ENCODE data around the gene ERO1B.
"Not testable (repeated sequence)": the region's sequence is repeated elsewhere in the genome, so short reads cannot be mapped to it uniquely, and the experiment has no call there.

ERO1B gene

DNA sequence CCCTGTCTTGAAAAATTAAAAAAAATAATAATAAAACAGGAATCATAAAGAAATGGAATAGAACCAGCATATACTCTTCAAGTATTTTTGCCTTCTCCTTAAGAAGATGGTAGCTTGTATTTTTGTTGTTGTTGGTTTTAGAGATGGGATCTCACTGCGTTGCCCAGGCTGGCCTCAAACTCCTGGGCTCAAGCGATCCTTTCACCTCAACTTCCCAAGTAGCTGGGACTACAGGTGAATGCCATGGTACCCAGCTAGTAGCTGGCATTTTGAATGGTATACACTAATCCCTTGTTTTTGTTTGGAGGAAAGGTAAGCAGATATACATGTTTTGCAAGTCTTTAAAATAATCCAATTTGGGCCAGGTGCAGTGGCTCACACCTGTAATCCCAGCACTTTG is 34.7 kb upstream of the ERO1B start:
- Histone ChIP-seq H3K36me3 (ENCODE audit: control insufficient read depth in 5 of 5, insufficient read depth in 5 of 5, low read length in 5 of 5) (no peaks in the 10 kb centered on the region), H3K9ac (ENCODE audit: low read length in 5 of 5) (no peak overlapping the region), H3K9me3 (ENCODE audit: control insufficient read depth in 5 of 5, low read length in 5 of 5) (no peaks in the 10 kb centered on the region), H3K27ac (ENCODE audit: low read depth, low read length) (no peak overlapping the region), H3K4me3 (ENCODE audit: low read depth in 1 of 5, low read length in 5 of 5) (no peak overlapping the region), H3K27me3 (ENCODE audit: control insufficient read depth in 5 of 5, insufficient read depth in 4 of 5, low read length in 5 of 5) (no peaks in the 10 kb centered on the region), H3K4me1 (ENCODE audit: control insufficient read depth in 5 of 5, insufficient read depth in 5 of 5, low read length in 5 of 5) (no peaks in the 10 kb centered on the region)

DNA sequence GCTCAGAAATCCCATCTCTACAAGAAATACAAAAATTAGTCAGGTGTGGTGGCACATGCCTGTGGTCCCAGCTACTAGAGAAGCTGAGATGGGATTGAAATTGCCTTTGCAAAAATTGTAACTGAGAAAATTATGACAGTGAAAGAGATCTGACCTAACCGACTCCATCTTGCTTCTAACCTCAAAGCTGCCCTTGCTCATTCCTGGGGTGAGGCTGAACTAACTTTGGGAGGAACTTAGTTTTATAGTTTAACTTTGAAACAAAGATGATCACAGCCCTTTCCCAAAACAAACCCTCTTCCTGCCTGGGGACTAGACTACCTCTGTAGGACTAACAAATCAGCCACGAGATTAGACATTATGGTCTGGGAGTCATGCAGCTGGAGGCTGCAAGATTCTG is 33.8 kb upstream of the ERO1B start:
- H3K27me3 ChIP-seq (ENCODE audit: control insufficient read depth in 5 of 5, insufficient read depth in 4 of 5, low read length in 5 of 5) = no peaks in the 10 kb centered on the region
- no peaks in the 10 kb centered on the region for H3K9me3 ChIP-seq (ENCODE audit: control insufficient read depth in 5 of 5, low read length in 5 of 5)
- no peak overlapping the region for H3K4me3 ChIP-seq (ENCODE audit: low read depth in 1 of 5, low read length in 5 of 5)
- H3K36me3 ChIP-seq (ENCODE audit: control insufficient read depth in 5 of 5, insufficient read depth in 5 of 5, low read length in 5 of 5) = no peaks in the 10 kb centered on the region
- no peak overlapping the region for H3K27ac ChIP-seq (ENCODE audit: low read depth, low read length)
- H3K4me1 ChIP-seq (ENCODE audit: control insufficient read depth in 5 of 5, insufficient read depth in 5 of 5, low read length in 5 of 5) = no peaks in the 10 kb centered on the region
- no peak overlapping the region for H3K9ac ChIP-seq (ENCODE audit: low read length in 5 of 5)

DNA sequence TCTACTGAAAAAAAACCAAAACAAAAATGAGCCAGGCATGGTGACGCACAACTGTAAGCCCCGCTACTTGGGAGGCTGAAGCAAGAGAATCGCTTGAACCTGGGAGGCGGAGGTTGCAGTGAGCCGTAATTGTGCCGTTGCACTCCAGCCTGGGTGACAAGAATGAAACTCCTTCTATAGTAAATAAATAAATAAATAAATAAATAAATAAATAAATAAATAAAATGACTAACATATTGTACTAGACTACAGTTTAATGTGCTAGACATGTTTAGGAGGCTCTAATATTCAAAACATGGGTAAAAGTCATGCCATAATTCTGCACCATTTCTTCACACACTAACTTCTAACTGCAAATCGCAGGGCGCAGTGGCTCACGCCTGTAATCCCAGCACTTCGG is 33.3 kb upstream of the ERO1B start:
- Histone ChIP-seq H3K27me3 (ENCODE audit: control insufficient read depth in 5 of 5, insufficient read depth in 4 of 5, low read length in 5 of 5) (no peaks in the 10 kb centered on the region), H3K27ac (ENCODE audit: low read depth, low read length) (no peak overlapping the region), H3K36me3 (ENCODE audit: control insufficient read depth in 5 of 5, insufficient read depth in 5 of 5, low read length in 5 of 5) (no peaks in the 10 kb centered on the region), H3K4me3 (ENCODE audit: low read depth in 1 of 5, low read length in 5 of 5) (no peak overlapping the region), H3K9ac (ENCODE audit: low read length in 5 of 5) (no peak overlapping the region), H3K9me3 (ENCODE audit: control insufficient read depth in 5 of 5, low read length in 5 of 5) (no peaks in the 10 kb centered on the region), H3K4me1 (ENCODE audit: control insufficient read depth in 5 of 5, insufficient read depth in 5 of 5, low read length in 5 of 5) (no peaks in the 10 kb centered on the region)

DNA sequence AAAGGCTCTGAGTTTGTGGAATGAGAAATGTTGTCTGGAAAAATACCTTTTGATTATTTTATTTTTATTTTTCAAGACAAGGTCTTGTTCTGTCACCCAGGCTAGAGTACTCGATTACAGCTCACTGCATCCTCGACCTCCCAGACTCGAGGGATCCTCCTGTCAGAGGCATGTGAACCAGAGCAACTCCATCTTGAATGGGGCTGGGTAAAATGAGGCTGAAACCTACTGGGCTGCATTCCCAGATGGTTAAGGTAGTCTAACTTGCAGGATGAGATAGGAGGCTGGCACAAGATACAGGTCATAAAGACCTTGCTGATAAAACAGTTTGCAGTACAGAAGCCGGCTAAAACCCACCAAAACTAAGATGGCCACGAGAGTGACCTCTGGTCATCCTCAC is 32.3 kb upstream of the ERO1B start:
- H3K9me3 ChIP-seq (ENCODE audit: control insufficient read depth in 5 of 5, low read length in 5 of 5); H3K36me3 ChIP-seq (ENCODE audit: control insufficient read depth in 5 of 5, insufficient read depth in 5 of 5, low read length in 5 of 5); H3K27ac ChIP-seq (ENCODE audit: low read depth, low read length); H3K9ac ChIP-seq (ENCODE audit: low read length in 5 of 5); H3K27me3 ChIP-seq (ENCODE audit: control insufficient read depth in 5 of 5, insufficient read depth in 4 of 5, low read length in 5 of 5); H3K4me1 ChIP-seq (ENCODE audit: control insufficient read depth in 5 of 5, insufficient read depth in 5 of 5, low read length in 5 of 5); H3K4me3 ChIP-seq (ENCODE audit: low read depth in 1 of 5, low read length in 5 of 5): not testable (repeated sequence)

DNA sequence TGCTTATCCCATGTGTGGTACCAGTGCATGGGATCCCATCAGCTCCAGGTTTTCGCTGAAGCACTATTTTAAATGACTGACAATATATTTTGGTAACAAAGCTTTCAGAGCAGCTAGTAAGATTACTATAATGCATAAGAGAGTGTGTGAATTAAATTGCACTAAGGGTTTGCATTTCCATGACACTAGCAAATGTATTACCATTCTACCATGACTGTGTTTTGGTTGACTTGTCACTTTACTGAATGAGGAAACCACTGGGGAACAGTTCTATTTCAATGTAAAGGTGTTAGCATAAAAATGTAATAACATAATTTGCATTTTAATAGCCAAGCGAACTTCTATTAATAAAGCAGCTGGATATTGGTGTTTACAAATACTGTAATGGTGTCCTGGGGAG is 31.7 kb upstream of the ERO1B start:
- H3K4me3 ChIP-seq (ENCODE audit: low read depth in 1 of 5, low read length in 5 of 5) = no peak overlapping the region
- H3K36me3 ChIP-seq (ENCODE audit: control insufficient read depth in 5 of 5, insufficient read depth in 5 of 5, low read length in 5 of 5) = no peaks in the 10 kb centered on the region
- H3K9me3 ChIP-seq (ENCODE audit: control insufficient read depth in 5 of 5, low read length in 5 of 5) = no peaks in the 10 kb centered on the region
- no peaks in the 10 kb centered on the region for H3K27me3 ChIP-seq (ENCODE audit: control insufficient read depth in 5 of 5, insufficient read depth in 4 of 5, low read length in 5 of 5)
- H3K9ac ChIP-seq (ENCODE audit: low read length in 5 of 5) = no peak overlapping the region
- H3K27ac ChIP-seq (ENCODE audit: low read depth, low read length) = no peak overlapping the region
- H3K4me1 ChIP-seq (ENCODE audit: control insufficient read depth in 5 of 5, insufficient read depth in 5 of 5, low read length in 5 of 5) = no peaks in the 10 kb centered on the region

DNA sequence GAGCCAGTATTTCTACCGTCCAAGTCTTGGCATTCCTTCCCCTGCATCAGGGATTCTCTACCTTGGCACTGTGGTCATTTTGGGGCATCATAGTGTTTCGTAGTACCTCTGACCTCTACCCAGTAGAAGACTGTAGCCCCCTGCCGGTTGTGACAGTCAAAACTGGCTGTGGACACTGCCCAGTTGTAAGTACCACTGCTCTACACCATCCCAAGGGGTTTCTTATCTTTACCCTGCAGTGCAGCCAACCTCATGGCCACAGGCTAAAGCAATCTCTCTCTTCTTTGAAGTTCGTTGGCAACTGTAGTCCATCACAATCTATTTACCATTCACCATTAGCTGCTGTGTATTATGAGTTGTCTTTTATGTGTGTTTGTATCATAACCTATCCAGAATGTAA is 29.3 kb upstream of the ERO1B start:
- Histone ChIP-seq H3K36me3 (ENCODE audit: control insufficient read depth in 5 of 5, insufficient read depth in 5 of 5, low read length in 5 of 5) (no peaks in the 10 kb centered on the region), H3K9me3 (ENCODE audit: control insufficient read depth in 5 of 5, low read length in 5 of 5) (no peaks in the 10 kb centered on the region), H3K27me3 (ENCODE audit: control insufficient read depth in 5 of 5, insufficient read depth in 4 of 5, low read length in 5 of 5) (no peaks in the 10 kb centered on the region), H3K4me1 (ENCODE audit: control insufficient read depth in 5 of 5, insufficient read depth in 5 of 5, low read length in 5 of 5) (no peaks in the 10 kb centered on the region), H3K27ac (ENCODE audit: low read depth, low read length) (no peak overlapping the region), H3K4me3 (ENCODE audit: low read depth in 1 of 5, low read length in 5 of 5) (no peak overlapping the region), H3K9ac (ENCODE audit: low read length in 5 of 5) (no peak overlapping the region)

DNA sequence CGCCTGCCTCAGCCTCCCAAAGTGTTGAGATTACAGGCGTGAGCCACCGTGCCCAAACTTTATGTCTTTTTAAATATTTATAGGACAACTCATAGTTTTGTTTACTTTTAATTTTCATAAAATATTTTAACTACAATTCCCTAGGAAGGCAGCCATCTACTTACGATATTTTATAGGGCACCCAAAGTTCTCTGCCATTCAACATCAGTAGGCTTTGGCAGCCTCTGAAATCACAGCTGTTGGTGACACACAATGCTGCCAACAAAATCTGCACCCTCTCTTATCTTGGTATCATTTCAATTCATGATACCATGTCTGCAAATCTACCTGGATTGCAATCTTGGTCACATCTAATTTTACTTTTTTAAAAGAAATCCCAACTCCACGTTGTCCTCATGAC is 27.1 kb upstream of the ERO1B start:
- H3K4me3 ChIP-seq (ENCODE audit: low read depth in 1 of 5, low read length in 5 of 5) = no peak overlapping the region
- no peak overlapping the region for H3K9ac ChIP-seq (ENCODE audit: low read length in 5 of 5)
- no peaks in the 10 kb centered on the region for H3K4me1 ChIP-seq (ENCODE audit: control insufficient read depth in 5 of 5, insufficient read depth in 5 of 5, low read length in 5 of 5)
- no peaks in the 10 kb centered on the region for H3K36me3 ChIP-seq (ENCODE audit: control insufficient read depth in 5 of 5, insufficient read depth in 5 of 5, low read length in 5 of 5)
- H3K27ac ChIP-seq (ENCODE audit: low read depth, low read length) = no peak overlapping the region
- H3K27me3 ChIP-seq (ENCODE audit: control insufficient read depth in 5 of 5, insufficient read depth in 4 of 5, low read length in 5 of 5) = no peaks in the 10 kb centered on the region
- no peaks in the 10 kb centered on the region for H3K9me3 ChIP-seq (ENCODE audit: control insufficient read depth in 5 of 5, low read length in 5 of 5)

DNA sequence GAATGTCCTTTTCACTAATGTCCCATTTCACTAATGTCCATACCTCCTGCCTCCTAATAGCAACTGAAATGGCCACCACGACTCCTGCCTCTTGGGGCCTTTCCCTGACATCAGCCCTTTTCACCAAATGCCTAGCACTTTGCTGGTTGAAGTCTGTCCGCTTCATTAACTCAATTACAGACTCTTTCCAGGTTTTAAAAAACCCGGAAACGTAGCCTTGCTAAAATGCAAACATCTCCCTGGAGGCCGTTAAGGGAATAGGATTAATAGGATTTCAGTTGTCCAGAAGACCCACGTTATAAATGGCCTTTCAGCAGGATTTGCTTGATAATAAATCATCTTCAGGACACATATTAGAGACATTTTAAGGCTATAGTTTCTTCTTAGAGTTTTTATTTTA is 25.7 kb upstream of the ERO1B start:
- no peaks in the 10 kb centered on the region for H3K9me3 ChIP-seq (ENCODE audit: control insufficient read depth in 5 of 5, low read length in 5 of 5)
- no peaks in the 10 kb centered on the region for H3K36me3 ChIP-seq (ENCODE audit: control insufficient read depth in 5 of 5, insufficient read depth in 5 of 5, low read length in 5 of 5)
- H3K27me3 ChIP-seq (ENCODE audit: control insufficient read depth in 5 of 5, insufficient read depth in 4 of 5, low read length in 5 of 5) = no peaks in the 10 kb centered on the region

DNA sequence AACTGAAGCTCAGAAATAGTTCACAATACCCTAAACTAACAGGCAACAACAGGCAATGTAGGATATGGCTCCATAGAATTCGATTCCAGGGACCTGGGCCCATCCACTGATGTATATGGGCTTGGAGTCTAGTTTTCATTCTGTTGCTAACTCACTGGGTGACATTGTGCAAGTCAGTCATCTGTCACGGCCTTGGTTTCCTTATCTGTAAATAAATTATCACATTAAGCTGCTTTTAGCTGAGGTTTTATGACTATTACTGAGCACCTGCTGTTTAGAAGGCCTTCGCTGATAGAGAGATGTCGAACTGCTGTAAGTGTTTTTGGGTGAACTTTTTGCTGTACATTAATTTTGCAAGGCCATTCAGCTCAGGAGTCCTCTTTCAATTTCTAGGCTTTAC is 22.9 kb upstream of the ERO1B start:
- Histone ChIP-seq H3K9me3 (ENCODE audit: control insufficient read depth in 5 of 5, low read length in 5 of 5) (no peaks in the 10 kb centered on the region), H3K4me1 (ENCODE audit: control insufficient read depth in 5 of 5, insufficient read depth in 5 of 5, low read length in 5 of 5) (no peaks in the 10 kb centered on the region), H3K27ac (ENCODE audit: low read depth, low read length) (no peak overlapping the region), H3K27me3 (ENCODE audit: control insufficient read depth in 5 of 5, insufficient read depth in 4 of 5, low read length in 5 of 5) (peaks cover 0 to 3% (median 0%) of the 10 kb centered on the region in 5 donors), H3K4me3 (ENCODE audit: low read depth in 1 of 5, low read length in 5 of 5) (no peak overlapping the region), H3K9ac (ENCODE audit: low read length in 5 of 5) (no peak overlapping the region), H3K36me3 (ENCODE audit: control insufficient read depth in 5 of 5, insufficient read depth in 5 of 5, low read length in 5 of 5) (no peaks in the 10 kb centered on the region)

More for the DNA sequence above, 25.7 kb upstream of the ERO1B start:
- no peak overlapping the region for H3K9ac ChIP-seq (ENCODE audit: low read length in 5 of 5)
- no peaks in the 10 kb centered on the region for H3K4me1 ChIP-seq (ENCODE audit: control insufficient read depth in 5 of 5, insufficient read depth in 5 of 5, low read length in 5 of 5)
- no peak overlapping the region for H3K4me3 ChIP-seq (ENCODE audit: low read depth in 1 of 5, low read length in 5 of 5)
- H3K27ac ChIP-seq (ENCODE audit: low read depth, low read length) = no peak overlapping the region

DNA sequence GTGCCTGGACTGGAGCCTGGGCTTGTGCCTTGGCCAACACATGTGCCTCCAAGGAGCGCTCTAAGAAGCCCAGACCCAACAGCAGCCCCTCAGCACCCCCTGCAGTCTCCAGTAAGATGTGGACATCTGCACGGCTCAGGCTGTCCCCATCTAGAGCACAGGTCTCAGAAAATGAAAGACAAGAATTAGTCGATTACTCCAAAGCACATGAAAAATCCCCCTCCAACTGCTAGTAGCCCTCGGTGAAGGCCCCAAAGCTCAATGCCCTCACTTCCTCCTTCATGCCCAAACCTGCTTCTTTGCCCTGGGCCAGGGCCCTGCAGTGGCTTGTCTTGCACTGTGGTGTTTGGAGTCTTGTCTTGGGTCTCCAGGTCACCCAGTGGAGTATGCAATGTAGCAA is 21.9 kb upstream of the ERO1B start:
- no peaks in the 10 kb centered on the region for H3K9me3 ChIP-seq (ENCODE audit: control insufficient read depth in 5 of 5, low read length in 5 of 5)
- no peak overlapping the region for H3K27ac ChIP-seq (ENCODE audit: low read depth, low read length)
- H3K4me1 ChIP-seq (ENCODE audit: control insufficient read depth in 5 of 5, insufficient read depth in 5 of 5, low read length in 5 of 5) = no peaks in the 10 kb centered on the region
- H3K27me3 ChIP-seq (ENCODE audit: control insufficient read depth in 5 of 5, insufficient read depth in 4 of 5, low read length in 5 of 5) = peaks cover 0 to 3% (median 0%) of the 10 kb centered on the region in 5 donors
- H3K36me3 ChIP-seq (ENCODE audit: control insufficient read depth in 5 of 5, insufficient read depth in 5 of 5, low read length in 5 of 5) = no peaks in the 10 kb centered on the region
- H3K4me3 ChIP-seq (ENCODE audit: low read depth in 1 of 5, low read length in 5 of 5) = no peak overlapping the region
- no peak overlapping the region for H3K9ac ChIP-seq (ENCODE audit: low read length in 5 of 5)

DNA sequence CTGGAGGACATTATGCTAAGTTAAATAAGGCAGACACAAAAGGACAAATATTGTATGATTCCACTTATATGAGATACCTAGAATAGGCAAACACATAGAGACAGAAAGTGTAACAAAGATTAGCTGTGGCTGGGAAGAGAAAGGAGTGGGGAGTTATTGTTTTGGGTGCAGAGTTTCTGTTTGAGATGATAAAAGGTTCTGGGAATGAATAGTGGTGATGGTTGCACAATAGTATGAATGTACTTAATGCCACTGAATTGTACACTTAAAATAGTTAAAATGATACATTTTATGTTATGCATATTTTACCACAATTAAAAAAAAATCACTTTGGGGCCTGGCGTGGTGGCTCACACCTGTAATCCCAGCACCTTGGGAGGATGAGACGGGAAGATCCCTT is 21.2 kb upstream of the ERO1B start:
- Histone ChIP-seq H3K27ac (ENCODE audit: low read depth, low read length) (no peak overlapping the region), H3K27me3 (ENCODE audit: control insufficient read depth in 5 of 5, insufficient read depth in 4 of 5, low read length in 5 of 5) (peaks cover 0 to 3% (median 0%) of the 10 kb centered on the region in 5 donors), H3K36me3 (ENCODE audit: control insufficient read depth in 5 of 5, insufficient read depth in 5 of 5, low read length in 5 of 5) (no peaks in the 10 kb centered on the region), H3K4me3 (ENCODE audit: low read depth in 1 of 5, low read length in 5 of 5) (no peak overlapping the region), H3K9me3 (ENCODE audit: control insufficient read depth in 5 of 5, low read length in 5 of 5) (no peaks in the 10 kb centered on the region), H3K4me1 (ENCODE audit: control insufficient read depth in 5 of 5, insufficient read depth in 5 of 5, low read length in 5 of 5) (no peaks in the 10 kb centered on the region), H3K9ac (ENCODE audit: low read length in 5 of 5) (no peak overlapping the region)
